Adrenal gland (tissue), 12 donors: ENCODE data around the gene RBFOX1. TPM values are rescaled to one million over a fixed set of nuclear protein-coding genes. Genes with fewer than 3 reads are reported as not detected.

ENCODE experiments used
- DNase-seq, 7 donors: peaks; one replicate each; pipeline ENCODE4 v3.0.0-alpha.2; 2019 to 2020
- H3K27ac ChIP-seq, 5 donors: fragments of 200-600 bp; sonication (generic) in 4 of 5; 1 replicate in 3 of 5; 2 replicates in 2 of 5; pipeline versions ENCODE4 v1.5.1 to v1.8.0; 2016 to 2020; ENCODE audit warnings: mild to moderate bottlenecking in 1 of 5
- H3K27me3 ChIP-seq: fragments of 200-600 bp; 2 replicates; pipeline ENCODE4 v1.8.0; 2021
- H3K36me3 ChIP-seq, 2 donors: fragments of 200-600 bp; replicated peaks in 1 of 2; 1 replicate in 1 of 2; 2 replicates in 1 of 2; pipeline versions ENCODE4 v1.5.1 to v1.8.0; 2018 to 2022
- H3K4me1 ChIP-seq, 2 donors: fragments of 200-600 bp; replicated peaks in 1 of 2; 1 replicate in 1 of 2; 2 replicates in 1 of 2; pipeline versions ENCODE4 v1.5.1 to v1.8.0; 2018 to 2021
- H3K4me3 ChIP-seq, 4 donors: fragments of 200-600 bp; sonication (generic) in 3 of 4; one replicate each; pipeline ENCODE4 v1.5.1; 2016 to 2018
- H3K9me3 ChIP-seq, 3 donors: fragments of 200-600 bp; sonication (generic) in 1 of 3; replicated peaks in 1 of 3; 1 replicate in 2 of 3; 2 replicates in 1 of 3; pipeline versions ENCODE4 v1.5.1 to v1.8.0; 2016 to 2021
- CTCF ChIP-seq, 6 experiments: fragments of 450-650 bp in 4 of 6; fragments of 200-600 bp in 2 of 6; sonication (generic) in 1 of 6; IDR thresholded peaks; 1 replicate in 5 of 6; 2 replicates in 1 of 6; pipeline versions ENCODE4 v1.5.1 to v1.8.0; 2016 to 2021; ENCODE audit warnings: antibody characterized with exemption in 6 of 6, mild to moderate bottlenecking in 2 of 6, moderate library complexity in 1 of 6
- POLR2A ChIP-seq, 2 donors: fragments of 450-650 bp; IDR thresholded peaks; one replicate each; pipeline ENCODE4 v1.6.1; 2017; ENCODE audit warnings: antibody characterized with exemption in 2 of 2, mild to moderate bottlenecking in 2 of 2, moderate library complexity in 1 of 2
- WGBS, 4 donors: extraction: QIAGEN DNeasy Blood & Tissue Kit in 2 of 4; methylation state at CpG; one replicate each; pipeline versions ENCODE4 v1.1.5 to v1.1.7; 2013 to 2017; 5-methylcytosine and 5-hydroxymethylcytosine counted together
- intact Hi-C, 2 donors: fragments of 100-400 bp; cut with DNase I; formaldehyde crosslinking; loops; one replicate each; pipeline versions ENCODE4 v1.14.1 to v1.15.0; 2022 to 2023
- polyA plus RNA-seq, 3 donors: library from polyadenylated mRNA; stranded (reverse); fragments of 200-250 nt in 2 of 3; fragments of 350-450 nt in 1 of 3; fragmentation: Illumina TruSeq in 1 of 3; extraction: RNeasy Lipid Tissue Mini Kit (QIAGEN cat#74804) in 1 of 3; gene quantifications; one replicate each; pipeline ENCODE4 v1.2.3, GENCODE V29; 2013 to 2014
- total RNA-seq, 9 donors: library from RNA; depleted of rRNA in 4 of 9; stranded (reverse); fragments of >200 nt in 4 of 9; fragments of 120-200 nt in 1 of 9; fragmentation: NEBNext Ultra II Directional in 1 of 9; extraction: Animal tissue kit (Norgen Biotek cat#: 25700) in 1 of 9; gene quantifications; one replicate each; pipeline versions ENCODE4 v1.1.0 to v1.2.4, GENCODE V29; 2013 to 2023
- donor health status: healthy with polysubstance abuse.
- donor health status: Bipolar disorder and iron deficiency.
- donor health status: DM: yes; HTN: yes; CAD: no.
- donor health status: DM: no; HTN: no; CAD: no.
- donor health status: DM: no; HTN: no; CAD: no.
- donor health status: DM: yes; HTN: yes; CAD: no.

Gene RBFOX1
- total and polyA plus RNA-seq, 12 donors, result 0.19 to 6.3 (median 0.71) TPM; not detected in 4

- H3K36me3 ChIP-seq, result no peaks in the 10 kb centered on the region
- H3K27ac ChIP-seq, result no peak overlapping the region
- TF ChIP-seq CTCF (IDR thresholded peaks at IDR 0.05) (no peak), POLR2A (IDR thresholded peaks at IDR 0.05) (no peak)
- peak; percentile 34 to 82 (median 54) for DNase-seq
- no peaks in the 10 kb centered on the region for H3K27me3 ChIP-seq
- H3K4me3 ChIP-seq, result no peak overlapping the region
- H3K4me1 ChIP-seq, result no peaks in the 10 kb centered on the region
- intact Hi-C loops, result no loop called here
- 16 to 23% (median 19%) methylated on average over 18 of the region's 18 CpGs for WGBS, 4 donors
- H3K9me3 ChIP-seq, result no peaks in the 10 kb centered on the region
Observed at GRCh38 chr16:7363422-7364417, 31.1 kb downstream of the RBFOX1 start.

- H3K27ac ChIP-seq, result no peak overlapping the region
- H3K36me3 ChIP-seq, result no peaks in the 10 kb centered on the region
- intact Hi-C loops, result no loop called here
- H3K4me3 ChIP-seq, result no peak overlapping the region
- 41 to 64% (median 48%) methylated on average over 4 to 7 of the region's 7 CpGs for WGBS, 4 donors
- H3K4me1 ChIP-seq, result no peaks in the 10 kb centered on the region
- no peaks in the 10 kb centered on the region for H3K9me3 ChIP-seq
- no peaks in the 10 kb centered on the region for H3K27me3 ChIP-seq
- TF ChIP-seq POLR2A (IDR thresholded peaks at IDR 0.05) (no peak), CTCF (IDR thresholded peaks at IDR 0.05) (no peak)
- no peak for DNase-seq
Observed at GRCh38 chr16:7366041-7366440, 33.4 kb downstream of the RBFOX1 start.

- 65 to 80% (median 79%) methylated on average over 8 of the region's 8 CpGs for WGBS, 4 donors
- intact Hi-C loops, result no loop called here
- no peaks in the 10 kb centered on the region for H3K4me1 ChIP-seq
Observed at GRCh38 chr16:7366993-7367880, 34.6 kb downstream of the RBFOX1 start.

More at GRCh38 chr16:7366993-7367880, 34.6 kb downstream of the RBFOX1 start:
- TF ChIP-seq POLR2A (IDR thresholded peaks at IDR 0.05) (no peak), CTCF (IDR thresholded peaks at IDR 0.05) (no peak)
- no peak for DNase-seq
- no peaks in the 10 kb centered on the region for H3K36me3 ChIP-seq
- no peak overlapping the region for H3K4me3 ChIP-seq
- H3K9me3 ChIP-seq, result no peaks in the 10 kb centered on the region
- no peak overlapping the region for H3K27ac ChIP-seq
- H3K27me3 ChIP-seq, result no peaks in the 10 kb centered on the region
